Transverse colon (tissue), 4 donors: ENCODE data around the gene ESYT2. TPM values are rescaled to one million over a fixed set of nuclear protein-coding genes. Genes with fewer than 3 reads are reported as not detected.

Experiments used
- DNase-seq: peaks from one replicate; pipeline ENCODE4 v3.0.0-alpha.2; 2019
- H3K27ac ChIP-seq, 4 donors: fragments of 200-600 bp; sonication (generic); 2 replicates each; pipeline ENCODE4 v1.5.1; 2016 to 2018; ENCODE audit warnings: inconsistent platforms in 4 of 4
- H3K27me3 ChIP-seq: fragments of 200-600 bp; sonication (generic); 2 replicates; pipeline ENCODE4 v1.5.1; 2017; ENCODE audit warnings: inconsistent platforms
- H3K36me3 ChIP-seq, 4 donors: fragments of 200-600 bp; sonication (generic); 2 replicates each; pipeline ENCODE4 v1.5.1; 2017 to 2019; ENCODE audit warnings: inconsistent platforms in 4 of 4
- H3K4me1 ChIP-seq, 4 donors: fragments of 200-600 bp; sonication (generic); 2 replicates each; pipeline ENCODE4 v1.5.1; 2017 to 2020; ENCODE audit warnings: inconsistent platforms in 4 of 4
- H3K4me3 ChIP-seq, 4 donors: fragments of 200-600 bp; sonication (generic); 1 replicate in 1 of 4; 2 replicates in 3 of 4; pipeline versions ENCODE4 v1.5.1 to v1.6.1; 2017 to 2019; ENCODE audit warnings: inconsistent platforms in 4 of 4
- H3K9me3 ChIP-seq, 2 donors: fragments of 200-600 bp; sonication (generic); 2 replicates each; pipeline ENCODE4 v1.5.1; 2017 to 2019; ENCODE audit warnings: inconsistent platforms in 2 of 2
- CTCF ChIP-seq, 5 experiments: fragments of 200-600 bp in 3 of 5; fragments of 450-650 bp in 2 of 5; sonication (generic) in 3 of 5; IDR thresholded peaks; 1 replicate in 2 of 5; 2 replicates in 3 of 5; pipeline ENCODE4 v1.5.1; 2016 to 2017; ENCODE audit warnings: antibody characterized with exemption in 5 of 5, inconsistent platforms in 3 of 5, mild to moderate bottlenecking in 2 of 5, moderate library complexity in 1 of 5
- EP300 ChIP-seq: sonication (generic); formaldehyde crosslinking; IDR thresholded peaks from one replicate; pipeline ENCODE4 v1.6.1; 2017; ENCODE audit warnings: antibody characterized with exemption, low read depth
- POLR2A ChIP-seq: fragments of 450-650 bp; IDR thresholded peaks from one replicate; pipeline ENCODE4 v1.6.1; 2016; ENCODE audit warnings: antibody characterized with exemption, mild to moderate bottlenecking, moderate library complexity
- POLR2AphosphoS5 ChIP-seq, 3 donors: sonication (generic); formaldehyde crosslinking; IDR thresholded peaks; one replicate each; pipeline ENCODE4 v1.6.1; 2016; ENCODE audit warnings: antibody characterized with exemption in 3 of 3
- WGBS, 2 donors: methylation state at CpG; one replicate each; pipeline ENCODE4 v1.1.5; 2018; ENCODE audit warnings: low coverage in 1 of 2; 5-methylcytosine and 5-hydroxymethylcytosine counted together
- in situ Hi-C, 4 donors: fragments of 200-750 bp; cut with MboI; loops; one replicate each; pipeline versions ENCODE4 v1.15.0 to v1.15.1; 2017; ENCODE audit warnings: low sequenced_read_pairs in 3 of 4, low pct_ligation_motif_present in 1 of 4, low pct_unique_long_range_greater_than_20kb in 1 of 4
- intact Hi-C: fragments of 100-400 bp; cut with DNase I; formaldehyde crosslinking; loops from one replicate; pipeline ENCODE4 v1.15.1; 2023; ENCODE audit warnings: low total_unique reads
- total RNA-seq, 4 donors: library from RNA; depleted of rRNA; stranded (reverse); fragments of >200 nt; gene quantifications; one replicate each; pipeline ENCODE4 v1.1.0, GENCODE V29; 2016

The ESYT2 gene
- total RNA-seq, 4 donors from 2014 or later: 78.6 to 113 (median 87.3) TPM

- peaks cover 6 to 28% (median 23%) of the 10 kb centered on the region in 4 donors for H3K4me1 ChIP-seq
- H3K9me3 ChIP-seq: no peaks in the 10 kb centered on the region
- in situ Hi-C loops: no loop called here
- no peaks in the 10 kb centered on the region for H3K27me3 ChIP-seq
- no peak overlapping the region for H3K27ac ChIP-seq
- no peak for TF ChIP-seq POLR2A
- DNase-seq: no peak
- 83% methylated on average over 7 of the region's 7 CpGs; no CpG with 5 or more reads in 1 of the 2 donors for WGBS, 2 donors
- H3K4me3 ChIP-seq: no peak overlapping the region
- intact Hi-C loops: no loop called here
- peaks cover 0 to 28% (median 4%) of the 10 kb centered on the region in 4 donors for H3K36me3 ChIP-seq
Measured at GRCh38 chr7:158868764-158869410, 39.6 kb upstream of the ESYT2 start.

GRCh38 chr7:158867214-158867984 is 38.1 kb upstream of the ESYT2 start:
- Histone ChIP-seq H3K4me1 (peaks cover 6 to 28% (median 26%) of the 10 kb centered on the region in 4 donors), H3K4me3 (no peak overlapping the region), H3K27ac (no peak overlapping the region), H3K27me3 (no peaks in the 10 kb centered on the region), H3K36me3 (peaks cover 0 to 14% (median 3%) of the 10 kb centered on the region in 4 donors), H3K9me3 (no peaks in the 10 kb centered on the region)
- no peak for DNase-seq
- TF ChIP-seq EP300: no peak
- no peak for TF ChIP-seq CTCF (IDR thresholded peaks at IDR 0.05)
- no peak for TF ChIP-seq POLR2A
- no peak for TF ChIP-seq POLR2AphosphoS5 (IDR thresholded peaks at IDR 0.05)
- 92 to 100% methylated on average over 3 to 24 of the region's 30 CpGs for WGBS, 2 donors
- intact Hi-C loops (no loop called here), in situ Hi-C loops (no loop called here)

GRCh38 chr7:158865977-158866376 is 36.7 kb upstream of the ESYT2 start:
- Histone ChIP-seq H3K4me1 (peaks cover 6 to 28% (median 26%) of the 10 kb centered on the region in 4 donors), H3K4me3 (no peak overlapping the region), H3K27ac (peak overlapping the region; percentile 85 to 92 (median 88)), H3K36me3 (peaks cover 0 to under 1% (median 0%) of the 10 kb centered on the region in 4 donors), H3K27me3 (no peaks in the 10 kb centered on the region), H3K9me3 (no peaks in the 10 kb centered on the region)
- in situ Hi-C loops (no loop called here), intact Hi-C loops (no loop called here)
- 80 to 97% methylated on average over 1 to 4 of the region's 4 CpGs for WGBS, 2 donors
- no peak for TF ChIP-seq EP300
- no peak for TF ChIP-seq POLR2A
- no peak for TF ChIP-seq CTCF (IDR thresholded peaks at IDR 0.05)
- no peak for TF ChIP-seq POLR2AphosphoS5 (IDR thresholded peaks at IDR 0.05)
- no peak for DNase-seq

- DNase-seq: peak; percentile 48
Measured at GRCh38 chr7:158865462-158865922, 36.2 kb upstream of the ESYT2 start.

More at GRCh38 chr7:158865462-158865922, 36.2 kb upstream of the ESYT2 start:
- Histone ChIP-seq H3K27ac (peak overlapping the region; percentile 85 to 92 (median 88)), H3K4me1 (peaks cover 6 to 28% (median 26%) of the 10 kb centered on the region in 4 donors), H3K27me3 (no peaks in the 10 kb centered on the region), H3K36me3 (no peaks in the 10 kb centered on the region), H3K9me3 (no peaks in the 10 kb centered on the region), H3K4me3 (no peak overlapping the region)
- TF ChIP-seq CTCF (IDR thresholded peaks at IDR 0.05): peak in 1 of 5 experiments; percentile 15
- TF ChIP-seq POLR2A: no peak
- TF ChIP-seq POLR2AphosphoS5 (IDR thresholded peaks at IDR 0.05): peak in 2 of 3 donors; percentile 22 to 37
- 50 to 100% methylated on average over 1 to 7 of the region's 7 CpGs for WGBS, 2 donors
- in situ Hi-C loops: no loop called here
- intact Hi-C loops: no loop called here
